NCI-H748 treated with DMSO at 0.1 percent for 48 hours (cell line): Measurements from ENCODE around the gene SLC4A1.

Source experiments
- DNase-seq: peaks from one replicate; lab custom pipeline; 2025; lab: John Stamatoyannopoulos, UW

Gene SLC4A1

DNA sequence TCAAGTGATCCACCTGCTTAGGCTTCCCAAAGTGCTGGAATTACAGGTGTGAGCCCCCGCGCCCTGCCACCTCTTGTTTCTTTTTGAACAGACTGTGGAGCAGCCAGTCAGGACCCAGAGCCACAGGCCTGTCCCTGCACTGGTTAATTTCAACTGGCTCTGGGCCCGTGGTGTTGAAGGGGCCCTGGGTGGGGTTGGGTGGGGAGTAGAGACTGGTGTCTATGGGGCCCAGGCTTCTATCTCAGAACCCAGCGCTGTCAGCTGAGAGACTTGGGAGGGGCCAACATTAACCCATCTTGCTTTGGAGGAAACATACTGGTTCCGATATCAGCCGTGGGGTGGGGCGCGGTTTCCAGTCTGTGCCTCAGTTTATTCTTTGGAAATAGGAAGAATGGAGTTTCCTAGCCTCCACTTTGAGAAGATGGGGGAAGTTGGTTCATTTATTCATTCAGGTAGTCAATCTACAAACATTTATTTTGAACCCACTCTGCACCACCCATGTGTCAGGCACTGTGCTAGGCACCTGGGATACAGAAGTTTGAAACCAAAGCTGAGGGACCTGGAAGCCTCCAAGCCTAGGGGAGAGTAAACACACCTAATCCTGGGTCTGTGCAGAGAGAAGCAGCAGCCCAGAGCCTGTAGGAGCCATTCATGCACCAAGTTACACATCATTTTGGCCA, 15.5 kb upstream of the SLC4A1 start:
- DNase-seq: no peak

DNA sequence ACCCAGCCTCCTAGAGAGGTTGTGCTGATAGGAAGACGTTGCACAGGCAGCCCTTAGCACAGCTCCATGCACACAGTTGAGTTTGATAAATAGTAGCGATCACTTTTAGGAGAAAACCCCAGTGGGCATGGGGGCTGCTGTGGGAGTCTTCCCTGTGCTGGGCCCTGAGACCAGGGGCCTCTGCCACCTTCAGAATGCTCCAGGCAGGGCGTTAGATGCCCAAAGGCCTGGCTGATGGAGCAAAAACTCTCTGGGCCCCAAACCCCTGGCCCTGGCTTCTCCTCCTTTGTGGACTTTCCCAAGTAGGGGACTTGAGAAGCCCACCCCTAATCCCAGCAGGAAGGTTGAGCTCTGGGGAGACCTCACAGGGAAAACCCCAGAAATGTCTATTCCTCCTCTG, 14.3 kb upstream of the SLC4A1 start:
- DNase-seq: no peak

DNA sequence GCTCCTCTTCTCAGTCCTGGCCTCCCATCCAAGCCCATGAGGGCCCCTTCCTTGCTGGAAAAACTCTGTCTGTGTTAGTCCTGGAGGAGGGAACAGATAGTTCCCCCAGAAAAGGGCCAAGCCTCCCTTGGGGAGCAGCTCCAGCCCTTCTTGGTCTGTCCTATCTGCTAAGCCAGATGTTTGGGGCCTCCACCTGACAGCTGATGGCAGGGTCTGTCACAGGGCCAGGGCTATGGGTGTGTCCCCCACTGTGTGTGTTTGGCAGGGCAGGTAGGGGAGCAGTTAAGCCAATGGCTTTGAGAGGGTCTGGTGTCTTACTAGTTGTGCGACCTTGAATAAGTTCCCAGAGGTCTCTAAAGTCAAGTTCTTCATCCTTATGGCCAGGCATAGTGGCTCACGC, 13.6 kb upstream of the SLC4A1 start:
- no peak for DNase-seq

DNA sequence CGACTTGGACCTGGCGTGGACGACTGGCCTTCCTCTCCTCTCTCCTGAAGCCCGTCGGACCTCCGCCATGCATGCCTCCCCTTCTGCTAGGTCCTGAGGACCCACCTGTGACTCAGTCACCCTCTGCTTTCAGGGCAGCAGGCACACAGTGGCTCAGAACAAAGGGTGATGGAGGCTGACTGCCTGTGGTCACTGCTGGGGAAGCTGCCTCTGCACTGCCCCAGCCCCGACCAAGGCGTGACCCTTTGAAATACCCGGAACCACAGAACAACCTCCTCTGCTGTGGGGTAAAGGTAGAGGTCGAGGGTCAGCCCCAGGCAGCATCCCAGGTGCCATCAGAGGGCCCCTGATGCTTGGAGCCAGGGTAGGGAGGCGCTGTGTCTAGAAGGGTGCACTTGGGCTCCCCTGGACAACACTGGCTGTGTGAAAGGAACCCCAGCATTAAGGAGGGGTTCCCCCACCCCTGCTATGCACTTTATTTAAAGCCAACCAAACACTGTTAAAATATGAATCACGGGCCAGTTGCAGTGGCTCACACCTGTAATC, 12.5 kb upstream of the SLC4A1 start:
- DNase-seq: no peak

DNA sequence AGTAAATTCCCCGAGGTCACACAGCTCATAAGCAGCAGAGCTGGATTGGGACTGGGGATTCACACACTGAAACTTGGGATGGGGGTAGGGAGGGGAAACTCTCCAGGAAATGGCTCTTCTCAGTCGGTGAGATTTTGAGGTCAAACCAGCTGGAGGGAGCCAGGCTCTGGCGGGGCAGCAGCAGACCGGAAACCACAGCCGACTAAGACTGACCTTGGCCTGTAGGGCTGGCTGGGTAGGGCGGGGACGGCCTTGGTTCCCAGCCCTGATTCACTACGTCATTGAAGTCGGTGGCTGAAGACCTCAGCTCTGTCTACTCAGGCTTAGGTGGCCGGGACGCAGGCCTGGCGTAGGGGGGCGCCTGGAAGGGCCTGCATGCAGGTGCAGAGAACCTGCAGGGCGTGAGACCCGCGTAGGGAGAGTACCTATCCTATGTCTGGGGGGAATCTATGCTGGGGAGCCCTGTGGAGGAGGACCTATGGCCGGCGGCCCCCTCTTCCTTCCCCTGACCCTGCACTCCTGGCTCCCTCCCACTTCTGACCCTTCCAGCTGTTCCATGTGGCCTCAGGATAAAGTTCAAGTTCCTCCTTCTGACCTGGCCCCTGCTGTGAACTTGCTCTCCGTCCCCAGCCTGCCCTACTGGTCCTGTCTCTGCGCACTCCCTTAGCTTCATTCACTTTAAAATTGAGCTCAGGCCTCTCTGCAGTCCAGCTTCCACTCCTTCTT, 11.9 kb upstream of the SLC4A1 start:
- DNase-seq: no peak

DNA sequence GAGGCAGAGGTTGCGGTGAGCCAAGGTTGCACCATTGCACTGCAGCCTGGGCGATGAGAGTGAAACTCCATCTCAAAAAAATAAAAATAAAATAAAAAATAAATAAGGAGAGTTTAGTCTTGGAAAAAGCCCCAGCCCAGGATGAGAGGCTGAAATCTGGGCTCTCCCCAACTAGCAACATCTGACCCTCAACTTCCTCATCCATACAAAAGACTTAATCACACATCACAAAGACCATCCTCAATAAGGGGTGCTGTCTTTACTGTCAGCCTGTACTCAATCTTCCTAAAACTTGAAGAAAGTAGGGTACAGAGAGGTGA, 11.4 kb upstream of the SLC4A1 start:
- no peak for DNase-seq

DNA sequence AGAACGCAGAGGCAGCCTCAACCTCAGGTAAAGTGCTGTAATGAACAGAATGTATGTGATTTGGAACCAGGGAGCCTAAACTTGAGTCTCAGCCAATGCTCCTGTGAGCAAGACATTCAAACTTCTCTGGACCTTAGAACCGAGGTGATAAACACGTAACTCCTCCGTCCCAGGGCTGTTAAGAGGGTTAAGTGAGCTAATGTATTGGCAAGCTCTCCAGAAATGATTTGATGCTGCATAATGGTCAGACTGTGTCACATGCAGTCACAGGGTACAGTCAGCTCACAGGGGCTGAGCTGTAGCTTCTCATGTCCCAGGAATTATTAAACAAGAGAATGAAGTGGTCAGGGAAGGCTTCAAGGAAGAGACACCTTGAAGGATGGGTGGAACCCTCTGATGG, 10.0 kb upstream of the SLC4A1 start:
- no peak for DNase-seq

DNA sequence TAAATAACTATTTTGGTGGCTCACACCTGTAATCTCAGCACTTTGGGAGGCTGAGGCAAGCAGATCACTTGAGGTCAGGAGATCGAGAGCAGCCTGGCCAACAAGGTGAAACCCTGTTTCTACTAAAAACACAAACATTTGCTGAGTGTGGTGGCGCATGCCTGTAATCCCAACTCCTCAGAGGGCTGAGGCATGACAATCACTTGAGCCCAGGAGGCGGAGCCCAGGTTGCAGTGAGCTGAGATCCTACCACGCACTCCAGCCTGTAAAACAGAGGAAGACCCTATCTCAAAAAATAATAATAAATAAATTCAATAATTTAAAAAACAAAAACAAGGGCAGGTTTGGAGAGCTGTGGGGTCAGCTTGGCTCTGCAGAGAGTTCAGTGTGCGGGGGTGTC, 5.7 kb upstream of the SLC4A1 start:
- no peak for DNase-seq

DNA sequence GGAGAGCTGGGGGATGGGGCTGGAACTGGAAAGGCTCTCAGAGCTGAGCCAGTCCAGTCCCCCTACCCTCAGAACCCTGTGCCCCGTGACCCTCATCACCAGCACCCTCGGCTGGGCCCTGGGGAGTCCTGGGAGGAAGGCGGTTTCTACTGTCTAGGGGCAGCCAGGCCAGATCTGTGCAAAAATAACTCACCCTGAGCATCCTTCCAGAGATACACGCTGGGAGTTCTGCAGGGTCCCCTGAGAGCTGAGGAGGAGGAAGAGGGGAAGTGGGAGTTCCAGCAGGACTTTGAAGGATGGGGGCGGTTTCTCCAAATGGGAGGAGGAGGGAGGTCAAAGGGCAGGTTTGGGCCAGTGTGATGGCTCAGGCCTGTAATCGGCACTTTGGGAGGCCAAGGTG, 5.0 kb upstream of the SLC4A1 start:
- DNase-seq: no peak

DNA sequence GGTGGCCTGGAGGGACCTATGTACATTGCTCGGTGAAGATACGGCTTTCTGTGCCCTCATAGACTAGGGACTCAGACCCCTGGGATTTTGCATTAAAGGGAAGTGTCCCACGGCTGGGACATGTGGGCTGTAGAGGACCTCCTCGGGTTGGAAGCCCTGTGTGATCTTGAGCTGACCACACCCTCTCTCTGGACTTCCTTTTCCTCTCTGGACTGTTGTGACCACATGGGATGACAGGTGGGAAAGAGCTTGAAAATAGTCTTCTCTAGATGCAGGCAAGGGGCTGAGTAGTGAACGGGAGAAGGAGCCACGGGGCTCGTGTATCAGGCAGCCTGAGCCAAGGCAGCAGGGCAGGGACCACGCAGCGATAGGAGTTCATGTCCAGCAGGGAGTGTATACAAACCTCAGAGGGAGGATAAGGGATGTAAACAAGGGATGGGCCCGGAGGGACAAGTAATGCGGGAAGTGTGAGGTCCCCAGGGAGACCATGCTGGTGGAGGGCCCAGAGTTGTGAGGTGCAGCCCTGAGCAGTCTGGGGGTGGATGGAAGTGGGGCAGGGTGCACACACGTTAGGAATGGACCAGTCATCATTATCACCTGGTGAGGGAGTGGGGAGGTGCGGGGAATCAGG, 4.5 kb upstream of the SLC4A1 start:
- DNase-seq: no peak

DNA sequence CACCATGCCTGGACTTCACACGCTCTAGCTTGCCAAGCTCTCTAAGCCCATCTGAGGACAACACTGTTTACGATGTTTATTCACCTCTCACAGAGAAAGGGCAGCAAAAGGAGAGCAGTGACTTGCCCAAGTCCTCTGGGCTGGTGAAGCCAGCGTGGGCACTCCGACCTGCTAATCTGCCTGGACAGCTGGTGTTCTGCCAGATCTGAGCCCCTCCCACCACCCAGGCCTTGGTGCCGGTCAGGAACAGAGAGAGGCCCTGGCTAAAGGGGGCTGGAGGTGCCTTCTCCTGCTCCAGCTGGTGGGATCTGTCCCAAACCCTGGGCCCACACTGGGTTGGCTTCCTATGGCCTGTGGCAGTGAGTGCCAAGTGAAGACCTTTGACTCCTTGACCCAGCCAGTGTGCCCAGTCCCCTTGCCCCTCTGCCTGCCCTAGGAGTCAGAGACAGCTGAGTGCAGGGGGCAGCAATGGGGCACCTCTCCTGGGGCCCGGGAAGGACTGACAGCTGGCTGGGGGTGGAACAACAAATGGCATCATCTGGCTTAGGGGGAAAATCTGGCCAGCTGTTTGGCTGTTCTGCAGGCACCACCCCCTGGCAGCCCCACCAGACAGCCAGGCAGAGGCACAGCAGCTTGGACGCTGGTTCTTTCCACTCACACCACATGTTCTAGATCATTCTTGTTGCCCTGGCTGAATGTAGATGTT, 1.8 kb upstream of the SLC4A1 start:
- DNase-seq: no peak

DNA sequence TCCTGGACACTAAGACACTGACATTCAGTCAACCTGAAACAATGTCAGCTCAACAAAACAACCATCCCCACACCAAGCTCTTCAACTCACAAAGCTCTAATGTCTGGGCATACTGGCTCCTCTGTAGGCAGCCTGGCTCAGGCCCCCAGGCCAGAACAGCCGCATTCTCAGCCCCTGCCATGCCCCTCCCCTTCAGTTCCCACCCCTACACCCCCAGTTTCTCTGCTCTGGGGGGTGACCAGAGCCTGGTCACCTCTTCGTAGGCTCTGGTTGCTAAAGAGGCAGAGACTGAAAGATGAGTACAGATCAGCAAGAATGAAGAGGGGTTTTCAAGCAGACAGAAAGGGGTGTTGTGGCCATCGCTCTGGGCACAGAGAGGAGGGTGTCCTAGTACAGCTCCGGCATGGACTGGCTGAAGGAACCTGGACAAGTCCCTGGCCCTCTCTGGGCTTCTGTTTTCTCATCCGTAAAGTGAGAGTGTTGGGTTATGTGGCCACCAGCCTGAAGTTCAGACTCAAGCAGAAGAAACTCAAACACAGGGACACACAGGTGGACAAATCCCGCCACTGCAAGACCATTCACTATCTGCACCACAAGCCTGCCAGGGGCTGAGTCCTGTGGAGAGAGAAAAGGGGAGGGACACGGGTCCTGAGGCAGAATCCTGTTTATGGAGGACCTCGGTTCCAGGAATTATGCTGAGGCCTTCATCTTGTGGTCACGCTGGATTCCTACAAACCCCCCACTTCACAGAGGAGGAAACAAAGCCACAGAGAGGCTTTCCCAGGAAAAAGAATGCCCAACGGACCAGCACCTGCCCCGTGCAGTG, 987 bp upstream of the SLC4A1 start:
- no peak for DNase-seq

DNA sequence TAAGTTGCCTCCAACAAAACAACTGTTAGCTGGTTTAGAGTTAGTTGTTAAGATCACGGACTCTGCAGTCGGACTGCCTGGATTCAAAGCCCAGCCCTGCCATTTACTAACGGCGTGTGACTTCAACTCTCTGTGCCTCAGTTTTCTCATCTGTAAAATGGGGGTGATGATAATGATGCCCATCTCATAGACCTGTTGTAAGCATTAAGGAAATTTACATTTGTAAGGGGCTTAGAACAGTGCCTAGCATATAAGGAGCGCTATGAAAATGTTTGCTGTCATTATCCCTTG, 825 bp downstream of the SLC4A1 start:
- no peak for DNase-seq

DNA sequence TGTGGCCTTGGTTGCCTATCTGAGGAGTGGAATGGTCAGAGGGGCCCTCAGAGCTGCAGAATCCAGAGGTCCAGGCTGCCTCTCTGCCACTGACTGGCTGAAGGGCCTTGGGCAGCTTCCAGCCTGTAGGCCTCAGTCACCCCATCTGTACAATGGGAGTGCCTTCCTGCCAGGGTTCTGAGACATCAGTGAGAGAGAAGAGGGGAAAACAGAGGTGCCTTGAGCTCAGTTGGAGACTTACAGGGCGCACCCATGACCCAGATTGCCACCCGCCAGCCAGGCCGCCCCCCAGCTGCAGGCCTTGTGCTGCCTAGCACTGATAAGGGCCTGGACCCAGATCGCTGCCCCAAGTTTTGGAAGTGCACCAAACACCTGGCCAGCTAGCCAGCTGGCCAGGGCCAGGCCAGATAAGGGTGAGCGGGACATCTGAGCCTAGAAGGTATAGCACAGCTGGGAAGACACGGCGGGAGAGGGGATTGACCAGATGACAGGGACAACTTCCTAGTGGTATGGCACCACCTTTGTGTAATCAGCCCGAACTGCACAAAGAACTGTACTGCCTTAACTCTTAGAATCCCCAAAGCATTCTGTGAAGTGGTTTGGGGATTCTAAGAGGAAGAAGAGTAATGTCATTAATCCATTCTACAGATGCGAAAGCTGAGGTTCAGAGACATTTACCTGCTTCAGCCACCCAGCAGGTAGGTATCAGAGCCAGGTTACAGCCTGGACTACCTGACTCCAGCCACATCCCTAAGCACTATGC, 1.4 kb downstream of the SLC4A1 start:
- DNase-seq: no peak

DNA sequence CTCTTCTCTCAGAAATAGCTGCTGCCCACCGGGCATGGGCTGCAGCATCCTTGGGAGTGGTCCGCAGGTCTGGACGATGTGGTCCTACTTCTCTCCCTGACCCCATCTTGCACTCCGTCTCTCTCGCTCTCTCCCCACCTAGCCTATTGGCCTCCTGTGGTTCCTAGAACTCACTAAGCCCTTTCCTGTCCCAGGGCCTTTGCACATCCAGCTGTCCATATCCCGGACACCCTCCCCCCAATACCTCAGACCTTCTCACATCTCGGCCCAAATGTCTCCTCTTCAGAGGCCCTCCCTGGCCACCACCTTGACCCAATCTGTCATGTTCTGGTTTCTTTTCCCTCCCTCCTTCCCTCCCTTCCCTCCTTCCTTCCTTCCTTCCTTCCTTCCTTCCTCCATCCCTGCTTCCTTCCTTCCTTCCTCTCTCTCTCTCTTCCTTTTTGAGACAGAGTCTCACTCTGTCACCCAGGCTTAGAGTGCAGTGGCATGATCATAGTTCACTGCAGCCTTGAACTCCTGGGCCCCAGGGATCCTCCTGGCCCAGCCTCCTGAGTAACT, 4.5 kb downstream of the SLC4A1 start:
- DNase-seq: no peak

DNA sequence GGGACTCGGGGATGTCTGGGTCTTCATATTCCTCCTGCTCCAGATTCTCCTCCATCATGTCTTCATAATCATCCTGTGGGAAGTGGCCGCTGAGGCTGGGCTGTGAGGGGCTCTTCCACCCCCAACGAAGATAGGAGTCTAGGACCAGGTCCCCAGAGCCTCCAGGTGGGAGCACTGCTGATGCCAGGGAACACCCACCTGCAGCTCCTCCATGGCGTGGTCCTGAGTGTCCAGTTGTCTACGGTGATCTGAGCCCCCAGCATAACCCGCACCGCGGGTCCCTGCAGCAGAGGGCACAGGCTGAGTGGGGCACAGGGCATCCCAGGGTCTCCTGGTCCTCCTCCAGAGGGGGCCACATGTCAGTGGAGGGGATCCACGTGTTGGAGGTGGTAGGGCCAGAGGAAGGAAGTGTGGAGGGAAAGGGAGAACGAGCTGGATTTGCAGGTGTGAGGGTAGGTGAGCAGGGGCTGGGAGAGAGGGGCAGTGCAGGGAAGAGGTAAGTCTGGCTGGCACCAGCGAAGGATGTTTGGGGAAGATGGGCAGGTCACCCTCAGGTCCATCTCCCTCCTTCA, 5.2 kb downstream of the SLC4A1 start:
- no peak for DNase-seq

DNA sequence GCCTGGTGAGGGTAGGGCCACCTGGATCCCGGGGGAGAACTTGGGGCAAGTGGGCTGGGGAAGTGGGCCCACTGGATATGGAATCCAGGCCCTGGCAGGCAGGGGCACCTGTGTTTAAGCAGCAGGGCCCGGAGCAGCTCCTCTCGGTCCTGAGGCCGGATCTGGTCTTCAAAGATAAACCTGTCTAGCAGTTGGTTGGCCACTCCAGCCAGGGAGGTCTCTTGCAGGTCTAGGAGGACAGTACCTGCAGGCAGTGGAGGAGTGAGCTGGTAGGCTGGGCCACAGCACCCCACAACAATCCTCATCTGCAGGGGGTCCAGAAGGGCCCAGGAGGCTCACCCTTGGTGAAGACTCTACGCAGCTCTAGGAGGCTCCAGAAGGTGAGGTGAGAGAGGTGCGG, 7.6 kb downstream of the SLC4A1 start:
- DNase-seq: no peak

DNA sequence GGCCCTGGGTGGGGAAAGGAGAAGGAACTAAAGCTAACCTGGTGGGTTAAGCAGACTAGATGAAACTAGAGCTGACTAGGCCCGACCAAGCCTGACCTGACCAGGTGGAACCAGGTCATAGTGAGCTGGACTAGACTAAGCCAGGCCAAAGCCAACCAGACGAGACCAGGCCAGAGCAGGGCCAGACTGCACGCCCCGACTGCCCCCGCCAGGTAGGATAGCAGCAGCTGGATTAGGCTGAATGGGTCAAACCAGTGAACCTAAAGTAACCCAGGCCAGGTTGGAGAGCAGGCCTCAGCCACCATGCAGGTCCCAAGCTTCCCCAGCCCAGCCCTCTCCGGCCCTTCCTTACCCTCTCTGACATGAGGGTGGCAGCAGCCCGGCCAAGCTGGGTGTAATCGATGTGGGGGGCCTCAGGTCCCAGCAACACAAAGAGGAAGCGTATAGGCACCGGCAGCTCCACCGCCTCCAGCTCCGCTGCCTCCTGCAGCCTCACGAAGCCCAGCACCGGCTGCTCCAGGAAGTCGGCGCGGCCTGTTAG, 9.1 kb downstream of the SLC4A1 start:
- no peak for DNase-seq

DNA sequence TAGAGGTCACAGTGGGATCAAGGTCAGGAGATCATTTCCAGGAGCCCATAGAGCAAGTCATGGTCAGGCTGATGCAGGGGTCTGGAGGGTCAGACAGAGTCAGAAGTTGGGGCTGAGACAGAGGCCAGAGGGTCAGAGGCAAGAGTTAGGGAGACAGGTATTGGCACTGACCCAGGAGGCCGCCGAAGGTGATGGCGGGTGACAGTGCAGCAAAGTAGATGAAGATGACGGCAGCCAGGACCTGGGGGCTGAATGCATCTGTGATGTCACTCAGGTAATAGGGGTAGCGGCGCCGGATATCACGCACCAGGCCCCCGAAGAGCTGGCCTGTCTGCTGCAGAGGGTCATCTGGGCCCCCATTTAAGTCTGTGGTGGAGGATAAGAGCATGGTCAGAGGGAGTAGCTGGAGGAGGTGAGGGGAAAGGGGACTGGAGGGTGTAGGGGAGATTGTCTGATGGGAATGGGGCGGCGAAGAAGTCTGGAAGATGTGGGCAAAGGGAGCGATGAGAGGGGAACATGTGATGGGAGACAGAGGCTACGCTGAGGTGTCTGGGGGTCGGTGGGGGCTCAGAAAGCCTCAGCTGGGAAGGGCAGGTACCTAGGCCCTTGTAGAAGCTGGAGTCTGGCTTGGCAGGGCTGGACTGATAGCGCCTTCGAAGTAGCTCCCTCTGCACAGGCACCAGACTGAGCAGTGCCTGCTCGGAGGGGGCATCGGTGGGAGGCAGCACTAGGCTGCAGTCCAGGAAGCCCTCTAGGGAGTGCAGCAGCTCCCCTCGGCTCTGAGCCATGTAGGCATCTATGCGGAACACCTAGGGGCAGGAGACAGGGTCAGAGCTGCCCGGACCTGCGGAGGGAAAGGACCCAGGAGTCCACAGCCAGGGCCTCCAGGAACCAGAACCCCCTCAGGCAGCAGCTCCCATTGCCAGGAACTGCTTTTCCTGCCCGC, 9.8 kb downstream of the SLC4A1 start:
- DNase-seq: no peak
